GM19023 (cell line): ENCODE measurements around the gene LILRA6.
"Not testable (repeated sequence)": the region's sequence is repeated elsewhere in the genome, so short reads cannot be mapped to it uniquely, and the experiment has no call there.

Source experiments
- ATAC-seq: cut with Tn5 transposase; IDR thresholded peaks from one replicate; pipeline ENCODE4 v1.9.1; 2021; ENCODE audit warnings: mild to moderate bottlenecking, moderate library complexity; ENCODE audit not compliant: unreplicated experiment

The LILRA6 gene

GRCh38 chr19:54233941-54234340 lies 8.6 kb downstream of the LILRA6 start:
- no peak for ATAC-seq

- no peak for ATAC-seq
These were observed 11.3 kb downstream of the LILRA6 start for GRCh38 chr19:54231077-54231931.

GRCh38 chr19:54230031-54230430 lies 12.6 kb downstream of the LILRA6 start:
- no peak for ATAC-seq

GRCh38 chr19:54229146-54229545 lies 13.4 kb downstream of the LILRA6 start:
- ATAC-seq = no peak

- ATAC-seq = not testable (repeated sequence)
These were observed 18.0 kb downstream of the LILRA6 start for GRCh38 chr19:54224619-54225018.

- ATAC-seq = not testable (repeated sequence)
These were observed 18.7 kb downstream of the LILRA6 start for GRCh38 chr19:54223937-54224281.

- ATAC-seq = not testable (repeated sequence)
These were observed 19.2 kb downstream of the LILRA6 start for GRCh38 chr19:54223277-54223936.

- ATAC-seq = not testable (repeated sequence)
These were observed 19.9 kb downstream of the LILRA6 start, which contains the start of gene LILRB3 for GRCh38 chr19:54222474-54223276. LILRB3 (minus strand) TSS chr19:54223007; CDS start chr19:54222976, 31 bp downstream.

- ATAC-seq = not testable (repeated sequence)
These were observed 20.6 kb downstream of the LILRA6 start for GRCh38 chr19:54221947-54222346.

GRCh38 chr19:54219702-54220101 lies 22.9 kb downstream of the LILRA6 start:
- not testable (repeated sequence) for ATAC-seq

- ATAC-seq = no peak
These were observed 23.5 kb downstream of the LILRA6 start for GRCh38 chr19:54218960-54219661.

- ATAC-seq = no peak
These were observed 24.3 kb downstream of the LILRA6 start for GRCh38 chr19:54218259-54218658.

GRCh38 chr19:54217517-54218247 lies 24.9 kb downstream of the LILRA6 start:
- ATAC-seq = not testable (repeated sequence)

- no peak for ATAC-seq
These were observed 25.7 kb downstream of the LILRA6 start for GRCh38 chr19:54216869-54217268.

- not testable (repeated sequence) for ATAC-seq
These were observed 27.9 kb downstream of the LILRA6 start for GRCh38 chr19:54214734-54215133.

GRCh38 chr19:54214217-54214616 lies 28.4 kb downstream of the LILRA6 start:
- not testable (repeated sequence) for ATAC-seq

GRCh38 chr19:54211235-54211634 lies 31.4 kb downstream of the LILRA6 start:
- no peak for ATAC-seq

- ATAC-seq = no peak
These were observed 32.6 kb downstream of the LILRA6 start for GRCh38 chr19:54209811-54210494.

GRCh38 chr19:54209058-54209810 lies 33.4 kb downstream of the LILRA6 start:
- ATAC-seq = no peak
